Peyer's patch (tissue), 4 donors: ENCODE measurements around the gene HTRA2. TPM values are rescaled to one million over a fixed set of nuclear protein-coding genes. Genes with fewer than 3 reads are reported as not detected.

Source experiments
- DNase-seq, 3 donors: peaks; one replicate each; pipeline ENCODE4 v3.0.0-alpha.2; 2017 to 2019
- H3K27ac ChIP-seq, 4 donors: fragments of 200-600 bp; sonication (generic); one replicate each; pipeline ENCODE4 v1.5.1; 2016 to 2019
- H3K27me3 ChIP-seq, 2 donors: fragments of 200-600 bp; sonication (generic); one replicate each; pipeline ENCODE4 v1.5.1; 2019
- H3K36me3 ChIP-seq, 3 donors: fragments of 200-600 bp; sonication (generic); one replicate each; pipeline ENCODE4 v1.5.1; 2016 to 2019
- H3K4me1 ChIP-seq, 4 donors: fragments of 200-600 bp; sonication (generic); one replicate each; pipeline ENCODE4 v1.5.1; 2016 to 2019
- H3K4me3 ChIP-seq, 4 donors: fragments of 200-600 bp; sonication (generic); 1 replicate in 3 of 4; 2 replicates in 1 of 4; pipeline ENCODE4 v1.5.1; 2016 to 2019; ENCODE audit warnings: mild to moderate bottlenecking in 1 of 4
- H3K9me3 ChIP-seq, 4 donors: fragments of 200-600 bp; sonication (generic); one replicate each; pipeline ENCODE4 v1.5.1; 2016 to 2019; ENCODE audit warnings: mild to moderate bottlenecking in 1 of 4
- POLR2A ChIP-seq, 2 donors: fragments of 450-650 bp; IDR thresholded peaks; one replicate each; pipeline ENCODE4 v1.5.1; 2017; ENCODE audit warnings: antibody characterized with exemption in 2 of 2, mild to moderate bottlenecking in 2 of 2, moderate library complexity in 2 of 2
- total RNA-seq, 4 donors: library from RNA; depleted of rRNA; stranded (reverse); fragments of >200 nt; gene quantifications; one replicate each; pipeline ENCODE4 v1.1.0, GENCODE V29; 2016
- TF ChIP-seq, protein P1 (sequence below), 6 experiments: fragments of 450-650 bp in 4 of 6; fragments of 200-600 bp in 2 of 6; sonication (generic) in 1 of 6; IDR thresholded peaks; one replicate each; pipeline ENCODE4 v1.5.1; 2017 to 2019; ENCODE audit warnings: antibody characterized with exemption in 6 of 6, mild to moderate bottlenecking in 3 of 6, moderate library complexity in 1 of 6

HTRA2 gene
- total RNA-seq, 4 donors from 2014 or later, result 20.6 to 25.5 (median 24.2) TPM

DNA sequence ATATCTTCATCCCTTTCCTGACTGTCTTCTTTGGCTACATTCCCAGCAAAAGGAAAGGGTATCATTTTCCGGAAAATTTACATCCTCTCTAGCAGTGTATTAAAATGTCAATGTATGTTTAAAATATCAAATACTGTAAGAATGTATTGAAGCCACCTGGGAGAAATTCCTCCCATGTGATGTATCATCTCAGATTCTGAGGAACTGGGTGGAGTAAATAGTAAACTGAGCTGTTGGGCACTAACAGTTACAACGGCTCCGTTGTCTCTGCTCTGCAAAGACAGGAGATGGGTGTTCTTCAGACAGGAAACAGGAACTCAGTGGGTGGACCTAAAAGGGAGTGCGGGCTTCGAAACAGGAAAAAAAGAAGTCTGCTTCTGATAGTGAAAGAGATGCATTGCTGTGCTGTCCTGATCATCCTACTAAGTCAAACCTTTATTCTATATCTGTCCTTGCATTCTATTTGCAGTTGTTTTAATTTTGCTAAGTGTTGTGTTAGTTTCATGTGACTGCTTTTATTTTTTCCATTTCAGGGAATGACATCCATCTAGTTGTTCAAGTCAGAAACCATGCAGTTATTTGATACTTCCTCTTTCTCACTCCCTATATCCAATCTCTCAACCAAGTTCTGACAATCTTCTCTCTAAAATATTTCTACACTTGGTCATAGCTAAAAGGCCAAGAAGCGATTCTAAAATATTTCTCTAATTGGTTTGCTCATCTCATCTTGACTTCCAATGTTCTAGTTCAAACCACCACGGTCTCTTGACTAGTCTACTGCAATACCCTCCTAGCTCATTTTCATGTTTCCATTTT lies 44.2 kb downstream of the HTRA2 start:
- no peaks in the 10 kb centered on the region for H3K9me3 ChIP-seq
- TF ChIP-seq POLR2A (IDR thresholded peaks at IDR 0.05), result no peak
- TF ChIP-seq, protein P1, sequence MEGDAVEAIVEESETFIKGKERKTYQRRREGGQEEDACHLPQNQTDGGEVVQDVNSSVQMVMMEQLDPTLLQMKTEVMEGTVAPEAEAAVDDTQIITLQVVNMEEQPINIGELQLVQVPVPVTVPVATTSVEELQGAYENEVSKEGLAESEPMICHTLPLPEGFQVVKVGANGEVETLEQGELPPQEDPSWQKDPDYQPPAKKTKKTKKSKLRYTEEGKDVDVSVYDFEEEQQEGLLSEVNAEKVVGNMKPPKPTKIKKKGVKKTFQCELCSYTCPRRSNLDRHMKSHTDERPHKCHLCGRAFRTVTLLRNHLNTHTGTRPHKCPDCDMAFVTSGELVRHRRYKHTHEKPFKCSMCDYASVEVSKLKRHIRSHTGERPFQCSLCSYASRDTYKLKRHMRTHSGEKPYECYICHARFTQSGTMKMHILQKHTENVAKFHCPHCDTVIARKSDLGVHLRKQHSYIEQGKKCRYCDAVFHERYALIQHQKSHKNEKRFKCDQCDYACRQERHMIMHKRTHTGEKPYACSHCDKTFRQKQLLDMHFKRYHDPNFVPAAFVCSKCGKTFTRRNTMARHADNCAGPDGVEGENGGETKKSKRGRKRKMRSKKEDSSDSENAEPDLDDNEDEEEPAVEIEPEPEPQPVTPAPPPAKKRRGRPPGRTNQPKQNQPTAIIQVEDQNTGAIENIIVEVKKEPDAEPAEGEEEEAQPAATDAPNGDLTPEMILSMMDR (IDR thresholded peaks at IDR 0.05), result no peak
- H3K27me3 ChIP-seq, result no peaks in the 10 kb centered on the region
- peaks cover 0 to 11% (median 0%) of the 10 kb centered on the region in 4 donors for H3K4me1 ChIP-seq
- peak overlapping the region in 1 of 4 donors; percentile 33 for H3K27ac ChIP-seq
- no peaks in the 10 kb centered on the region for H3K36me3 ChIP-seq
- peak in 1 of 3 donors; percentile 48 for DNase-seq
- no peak overlapping the region for H3K4me3 ChIP-seq

DNA sequence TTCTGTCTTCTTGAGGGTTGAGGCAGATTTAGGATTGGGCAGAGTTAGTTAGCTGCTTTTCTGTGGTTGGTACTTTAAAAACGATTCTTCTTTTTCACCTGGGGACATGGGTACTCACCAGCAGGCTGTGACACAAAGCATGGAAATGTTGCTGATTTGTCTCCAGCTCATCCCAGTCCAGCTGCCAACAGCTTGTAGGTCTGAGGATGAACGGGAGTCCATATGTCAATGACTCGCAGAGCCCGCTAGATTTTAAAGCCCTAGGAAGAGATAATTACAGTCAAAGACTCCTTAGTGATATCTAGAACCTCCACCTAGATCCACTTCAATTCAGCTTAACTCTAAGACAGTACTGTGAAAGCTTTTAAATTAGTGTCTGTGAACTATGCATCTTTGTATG lies 45.6 kb downstream of the HTRA2 start:
- no peaks in the 10 kb centered on the region for H3K36me3 ChIP-seq
- no peaks in the 10 kb centered on the region for H3K27me3 ChIP-seq
- H3K4me3 ChIP-seq, result no peak overlapping the region
- H3K9me3 ChIP-seq, result no peaks in the 10 kb centered on the region
- TF ChIP-seq, protein P1 (IDR thresholded peaks at IDR 0.05), result no peak
- TF ChIP-seq POLR2A (IDR thresholded peaks at IDR 0.05), result no peak
- peaks cover 0 to 11% (median 0%) of the 10 kb centered on the region in 4 donors for H3K4me1 ChIP-seq
- DNase-seq, result no peak
- H3K27ac ChIP-seq, result no peak overlapping the region

- peak overlapping the region in 2 of 4 donors; percentile 4 to 24 for H3K27ac ChIP-seq
- H3K36me3 ChIP-seq, result no peaks in the 10 kb centered on the region
- TF ChIP-seq, protein P1 (IDR thresholded peaks at IDR 0.05), result no peak
- TF ChIP-seq POLR2A (IDR thresholded peaks at IDR 0.05), result no peak
- H3K4me3 ChIP-seq, result no peak overlapping the region
- no peaks in the 10 kb centered on the region for H3K27me3 ChIP-seq
- H3K9me3 ChIP-seq, result no peaks in the 10 kb centered on the region
- DNase-seq, result no peak
- H3K4me1 ChIP-seq, result peaks cover 0 to 11% (median 0%) of the 10 kb centered on the region in 4 donors
These were observed 46.6 kb downstream of the HTRA2 start for GRCh38 chr2:74576211-74576862.

DNA sequence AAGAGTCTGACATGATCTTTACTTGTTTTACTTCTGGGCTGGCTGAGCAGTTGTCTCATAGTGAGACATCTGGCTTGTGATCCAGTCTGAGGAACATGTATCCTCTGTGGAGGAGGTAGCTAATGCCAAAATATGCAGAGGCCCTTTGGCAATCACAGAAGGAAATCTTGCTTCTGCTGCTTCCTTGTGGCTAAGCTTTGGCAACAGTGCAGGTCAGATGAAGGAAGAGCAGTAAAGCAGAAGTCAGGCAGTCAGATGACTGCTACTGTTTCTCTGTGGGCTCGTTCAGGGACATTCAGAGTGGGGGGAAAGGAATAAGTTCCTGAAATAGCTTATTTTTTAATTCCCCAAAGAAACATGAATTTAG lies 47.1 kb downstream of the HTRA2 start:
- no peak overlapping the region for H3K4me3 ChIP-seq
- H3K4me1 ChIP-seq, result peaks cover 0 to 11% (median 0%) of the 10 kb centered on the region in 4 donors
- H3K36me3 ChIP-seq, result no peaks in the 10 kb centered on the region
- DNase-seq, result no peak
- H3K27ac ChIP-seq, result peak overlapping the region in 2 of 4 donors; percentile 24 to 30
- no peaks in the 10 kb centered on the region for H3K9me3 ChIP-seq
- TF ChIP-seq, protein P1 (IDR thresholded peaks at IDR 0.05), result no peak
- no peak for TF ChIP-seq POLR2A (IDR thresholded peaks at IDR 0.05)
- H3K27me3 ChIP-seq, result no peaks in the 10 kb centered on the region

DNA sequence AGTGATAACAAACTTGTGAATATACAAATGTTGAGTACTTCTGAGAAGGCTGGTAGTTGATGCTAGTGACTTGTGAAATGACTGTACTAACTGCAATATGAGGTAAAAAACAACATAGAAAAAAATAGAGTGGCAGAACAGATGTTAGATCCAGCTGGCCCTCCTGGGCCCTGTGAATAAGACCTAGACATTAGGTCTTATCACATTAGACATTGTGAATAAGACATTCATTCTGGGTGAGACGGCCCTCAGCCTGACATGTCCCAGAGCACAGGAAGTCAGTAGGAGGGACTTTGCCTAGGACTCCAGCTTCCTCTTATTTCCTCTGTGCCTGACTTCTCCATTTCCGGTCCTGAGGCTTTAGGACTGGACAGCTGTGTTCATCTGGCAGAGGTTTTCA lies 47.7 kb downstream of the HTRA2 start:
- Histone ChIP-seq H3K27me3 (no peaks in the 10 kb centered on the region), H3K9me3 (no peaks in the 10 kb centered on the region), H3K27ac (peak overlapping the region in 1 of 4 donors; percentile 30), H3K4me1 (peaks cover 0 to 11% (median 0%) of the 10 kb centered on the region in 4 donors), H3K36me3 (no peaks in the 10 kb centered on the region), H3K4me3 (no peak overlapping the region)
- no peak for DNase-seq
- TF ChIP-seq POLR2A (IDR thresholded peaks at IDR 0.05), result no peak
- TF ChIP-seq, protein P1 (IDR thresholded peaks at IDR 0.05), result no peak
